Ishikawa (cell line): ENCODE results near the gene STEAP2.

Experiments used
- CEBPB ChIP-seq: IDR thresholded peaks from 2 replicates; pipeline ENCODE4 v1.6.1; 2012
- CREB1 ChIP-seq: IDR thresholded peaks from 2 replicates; pipeline ENCODE4 v1.6.1; 2012; ENCODE audit warnings: low read depth
- EGR1 ChIP-seq: IDR thresholded peaks from 2 replicates; pipeline ENCODE4 v1.6.1; 2012
- EP300 ChIP-seq: IDR thresholded peaks from 2 replicates; pipeline ENCODE4 v1.6.1; 2012; ENCODE audit warnings: borderline replicate concordance
- FOXM1 ChIP-seq: IDR thresholded peaks from 2 replicates; pipeline ENCODE4 v1.6.1; 2012; ENCODE audit warnings: low read depth, borderline replicate concordance
- NFIC ChIP-seq: IDR thresholded peaks from 2 replicates; pipeline ENCODE4 v1.6.1; 2012
- RAD21 ChIP-seq: IDR thresholded peaks from 2 replicates; pipeline ENCODE4 v1.6.1; 2012; ENCODE audit warnings: low read depth
- TAF1 ChIP-seq: IDR thresholded peaks from 2 replicates; pipeline ENCODE4 v1.6.1; 2012; ENCODE audit warnings: low read depth, mild to moderate bottlenecking
- TCF12 ChIP-seq: IDR thresholded peaks from 2 replicates; pipeline ENCODE4 v1.6.1; 2012; ENCODE audit warnings: low read depth
- TEAD4 ChIP-seq: IDR thresholded peaks from 2 replicates; pipeline ENCODE4 v1.6.1; 2012
- USF1 ChIP-seq: IDR thresholded peaks from 2 replicates; pipeline ENCODE4 v1.6.1; 2012
- YY1 ChIP-seq: IDR thresholded peaks from 2 replicates; pipeline ENCODE4 v1.6.1; 2012; ENCODE audit warnings: low read depth
- ZBTB7A ChIP-seq: IDR thresholded peaks from 2 replicates; pipeline ENCODE4 v1.6.1; 2012; ENCODE audit warnings: low read depth
- TF ChIP-seq, protein P1 (sequence below): IDR thresholded peaks from 2 replicates; pipeline ENCODE4 v1.6.1; 2012
- TF ChIP-seq, protein P2 (sequence below): IDR thresholded peaks from 2 replicates; pipeline ENCODE4 v1.6.1; 2012; ENCODE audit warnings: low read depth, mild to moderate bottlenecking

The STEAP2 gene

DNA sequence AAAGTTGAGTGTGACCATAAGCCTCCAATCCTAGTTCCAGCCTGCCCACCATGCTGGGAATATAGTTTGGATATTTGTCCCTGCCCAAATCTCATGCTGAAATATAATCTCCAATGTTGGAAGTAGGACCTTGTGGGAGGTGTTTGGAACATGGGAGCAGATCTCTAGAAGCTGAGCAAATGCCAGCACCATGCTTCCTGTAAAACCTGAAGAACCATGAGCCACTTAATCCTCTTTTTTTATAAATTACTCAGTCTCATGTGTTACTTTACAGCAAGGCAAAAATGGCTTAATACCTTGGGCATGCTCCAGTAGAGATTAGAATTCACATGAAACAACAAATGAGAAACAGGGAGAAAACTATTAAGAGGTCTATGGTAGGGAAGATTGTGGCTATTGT lies 30.1 kb upstream of the STEAP2 start:
- no peak for TF ChIP-seq YY1
- no peak for TF ChIP-seq NFIC
- no peak for TF ChIP-seq EP300
- TF ChIP-seq EGR1, result no peak
- TF ChIP-seq FOXM1, result no peak
- TF ChIP-seq TAF1, result no peak
- TF ChIP-seq CREB1, result no peak
- no peak for TF ChIP-seq TCF12
- TF ChIP-seq, protein P1, sequence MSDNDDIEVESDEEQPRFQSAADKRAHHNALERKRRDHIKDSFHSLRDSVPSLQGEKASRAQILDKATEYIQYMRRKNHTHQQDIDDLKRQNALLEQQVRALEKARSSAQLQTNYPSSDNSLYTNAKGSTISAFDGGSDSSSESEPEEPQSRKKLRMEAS, result no peak
- TF ChIP-seq, protein P2, sequence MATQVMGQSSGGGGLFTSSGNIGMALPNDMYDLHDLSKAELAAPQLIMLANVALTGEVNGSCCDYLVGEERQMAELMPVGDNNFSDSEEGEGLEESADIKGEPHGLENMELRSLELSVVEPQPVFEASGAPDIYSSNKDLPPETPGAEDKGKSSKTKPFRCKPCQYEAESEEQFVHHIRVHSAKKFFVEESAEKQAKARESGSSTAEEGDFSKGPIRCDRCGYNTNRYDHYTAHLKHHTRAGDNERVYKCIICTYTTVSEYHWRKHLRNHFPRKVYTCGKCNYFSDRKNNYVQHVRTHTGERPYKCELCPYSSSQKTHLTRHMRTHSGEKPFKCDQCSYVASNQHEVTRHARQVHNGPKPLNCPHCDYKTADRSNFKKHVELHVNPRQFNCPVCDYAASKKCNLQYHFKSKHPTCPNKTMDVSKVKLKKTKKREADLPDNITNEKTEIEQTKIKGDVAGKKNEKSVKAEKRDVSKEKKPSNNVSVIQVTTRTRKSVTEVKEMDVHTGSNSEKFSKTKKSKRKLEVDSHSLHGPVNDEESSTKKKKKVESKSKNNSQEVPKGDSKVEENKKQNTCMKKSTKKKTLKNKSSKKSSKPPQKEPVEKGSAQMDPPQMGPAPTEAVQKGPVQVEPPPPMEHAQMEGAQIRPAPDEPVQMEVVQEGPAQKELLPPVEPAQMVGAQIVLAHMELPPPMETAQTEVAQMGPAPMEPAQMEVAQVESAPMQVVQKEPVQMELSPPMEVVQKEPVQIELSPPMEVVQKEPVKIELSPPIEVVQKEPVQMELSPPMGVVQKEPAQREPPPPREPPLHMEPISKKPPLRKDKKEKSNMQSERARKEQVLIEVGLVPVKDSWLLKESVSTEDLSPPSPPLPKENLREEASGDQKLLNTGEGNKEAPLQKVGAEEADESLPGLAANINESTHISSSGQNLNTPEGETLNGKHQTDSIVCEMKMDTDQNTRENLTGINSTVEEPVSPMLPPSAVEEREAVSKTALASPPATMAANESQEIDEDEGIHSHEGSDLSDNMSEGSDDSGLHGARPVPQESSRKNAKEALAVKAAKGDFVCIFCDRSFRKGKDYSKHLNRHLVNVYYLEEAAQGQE, result no peak
- TF ChIP-seq CEBPB, result no peak
- no peak for TF ChIP-seq USF1
- TF ChIP-seq ZBTB7A, result no peak
- TF ChIP-seq TEAD4, result no peak
- no peak for TF ChIP-seq RAD21

DNA sequence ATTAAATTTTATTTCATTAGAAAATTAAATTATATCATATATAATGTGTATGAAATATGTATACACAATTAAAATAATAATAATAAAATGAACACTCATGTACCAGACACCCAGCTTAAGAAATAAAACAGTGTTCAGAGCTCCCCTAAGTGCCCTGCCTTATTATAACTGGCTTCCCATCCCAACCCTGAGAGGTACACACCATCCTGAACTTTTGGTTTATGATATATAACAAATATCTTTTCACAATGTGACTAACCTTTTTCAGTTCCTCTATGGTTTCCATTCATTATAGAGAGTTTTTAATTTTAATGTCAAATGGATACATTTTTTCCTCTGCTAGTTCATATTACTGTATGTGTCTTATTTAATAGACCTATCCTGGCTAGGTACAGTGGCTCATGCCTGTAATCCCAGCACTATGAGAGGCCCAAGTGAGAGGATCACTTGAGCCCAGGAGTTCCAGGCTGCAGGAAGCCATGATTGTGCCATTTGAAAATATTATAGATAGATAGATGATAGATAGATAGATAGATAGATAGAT lies 24.0 kb upstream of the STEAP2 start:
- TF ChIP-seq NFIC (no peak), FOXM1 (no peak), TCF12 (no peak), CEBPB (no peak), CREB1 (no peak), YY1 (no peak), USF1 (no peak), TEAD4 (no peak), TAF1 (no peak), EP300 (no peak), RAD21 (no peak), ZBTB7A (no peak), EGR1 (no peak)
- TF ChIP-seq, protein P1, result no peak
- TF ChIP-seq, protein P2, result no peak

DNA sequence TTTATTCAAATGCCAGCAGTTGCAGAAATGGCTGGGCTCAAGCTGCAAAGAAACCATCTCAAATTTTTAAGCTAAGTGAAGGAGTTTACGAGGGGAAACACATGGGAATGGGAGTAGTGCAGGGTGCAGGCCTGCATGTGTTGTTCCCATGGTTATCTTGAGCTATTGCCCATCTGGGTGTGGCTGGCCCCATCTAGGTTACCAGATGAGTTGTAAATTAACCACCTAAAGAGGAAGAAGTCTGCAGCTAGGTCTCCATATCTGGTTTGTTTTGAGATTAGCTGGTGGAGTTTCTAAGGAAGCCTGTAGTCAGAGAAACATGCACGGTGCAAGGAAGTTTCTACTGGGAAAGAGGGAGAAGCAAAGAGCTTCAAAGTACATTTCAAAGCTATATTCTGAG lies 23.3 kb upstream of the STEAP2 start:
- TF ChIP-seq ZBTB7A (no peak), CREB1 (no peak), TAF1 (no peak), TEAD4 (no peak), TCF12 (no peak), EGR1 (no peak), EP300 (no peak), USF1 (no peak), CEBPB (no peak), YY1 (no peak), RAD21 (no peak), NFIC (no peak), FOXM1 (no peak)
- TF ChIP-seq, protein P2, result no peak
- TF ChIP-seq, protein P1, result no peak

DNA sequence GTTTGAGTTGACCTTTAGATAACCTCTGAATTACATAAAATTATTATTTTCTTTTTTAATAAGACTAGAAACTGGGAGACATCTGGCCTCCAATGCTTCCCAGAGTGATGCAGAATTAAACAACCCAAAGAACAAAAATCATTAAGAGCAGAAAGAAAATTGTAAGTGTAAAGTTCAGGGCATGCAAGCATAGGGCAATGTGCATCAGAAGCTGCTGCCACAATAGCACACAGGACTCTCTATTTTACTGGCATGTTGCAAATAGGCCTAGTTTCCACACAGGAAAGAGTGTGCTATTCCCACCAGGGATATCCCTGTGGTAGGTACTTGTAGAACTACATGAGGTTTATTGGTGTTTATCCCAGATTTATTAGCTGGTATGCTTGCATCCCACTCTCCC lies 20.5 kb upstream of the STEAP2 start:
- TF ChIP-seq TEAD4 (no peak), YY1 (no peak), CREB1 (no peak)
